Measurements from ENCODE around the gene ST7. TPM values are rescaled to one million over a fixed set of nuclear protein-coding genes. Genes with fewer than 3 reads are reported as not detected.

The ST7 gene
- total and polyA plus RNA-seq, 2 of the 13 experiments (the other 11 are each of a cell fraction or from before 2014, with no cell fraction given) = 17.3 to 23.5 TPM

GRCh38 chr7:117097860-117098259 is 144.6 kb downstream of the ST7 start (continued):
- TF ChIP-seq FOXP1 (IDR thresholded peaks at IDR 0.05) = no peak
- TF ChIP-seq FOXP1 (CRISPR knock-in tag; IDR thresholded peaks at IDR 0.05) = 0 out of 2 replicates have a peak, but pooled peaks have one; percentile 27
- TF ChIP-seq BCL6 (CRISPR knock-in tag; IDR thresholded peaks at IDR 0.05) = 0 out of 2 replicates have a peak, but pooled peaks have one; percentile 35
- TF ChIP-seq ZNF660 (CRISPR knock-in tag; IDR thresholded peaks at IDR 0.05; ENCODE audit: borderline replicate concordance, low read depth) = no peak
- no peak for TF ChIP-seq ZNF12 (CRISPR knock-in tag; IDR thresholded peaks at IDR 0.05)
- TF ChIP-seq ZNF138 (CRISPR knock-in tag; IDR thresholded peaks at IDR 0.05; ENCODE audit: low read depth) = no peak
- no peak for TF ChIP-seq HNRNPH1 (optimal IDR thresholded peaks at IDR 0.05; ENCODE audit: low read depth, low read length)
- TF ChIP-seq ZFP91 (CRISPR knock-in tag; IDR thresholded peaks at IDR 0.05; ENCODE audit: borderline replicate concordance) = no peak
- no peak for TF ChIP-seq SETDB1 (CRISPR knock-in tag; IDR thresholded peaks at IDR 0.05; ENCODE audit: borderline replicate concordance)
- peak; percentile 57 for TF ChIP-seq FOXA1 (IDR thresholded peaks at IDR 0.05)
- peak; percentile 69 for TF ChIP-seq FOXA1 (CRISPR knock-in tag; IDR thresholded peaks at IDR 0.05)
- no peak for TF ChIP-seq ZNF205 (CRISPR knock-in tag; IDR thresholded peaks at IDR 0.05)
- no peak for TF ChIP-seq ZFP36L2 (CRISPR knock-in tag; IDR thresholded peaks at IDR 0.05)
- no peak for TF ChIP-seq ZNF639 (CRISPR knock-in tag; conservative IDR thresholded peaks at IDR 0.05)
- no peak for TF ChIP-seq ZNF577 (CRISPR knock-in tag; IDR thresholded peaks at IDR 0.05; ENCODE audit: borderline replicate concordance, low read depth)
- no peak for TF ChIP-seq ATF6 (CRISPR knock-in tag; conservative IDR thresholded peaks at IDR 0.05)
- peak; percentile 77; the same call in 1 of the 2 replicates for TF ChIP-seq HOMEZ (CRISPR knock-in tag; IDR thresholded peaks at IDR 0.05; ENCODE audit: low read depth)
- no peak for TF ChIP-seq ZNF784 (CRISPR knock-in tag; IDR thresholded peaks at IDR 0.05; ENCODE audit: borderline replicate concordance)
- TF ChIP-seq THAP11 (CRISPR knock-in tag; IDR thresholded peaks at IDR 0.05) = 0 out of 2 replicates have a peak, but pooled peaks have one; percentile 34
- TF ChIP-seq POLR2G (IDR thresholded peaks at IDR 0.05; ENCODE audit: low read depth, low read length) = no peak
- TF ChIP-seq GMEB1 (CRISPR knock-in tag; IDR thresholded peaks at IDR 0.05; ENCODE audit: borderline replicate concordance) = no peak
- TF ChIP-seq ZNF572 (CRISPR knock-in tag; IDR thresholded peaks at IDR 0.05) = no peak
